K562 (cell line): ENCODE data around the gene TBC1D1. TPM values are rescaled to one million over a fixed set of nuclear protein-coding genes. Genes with fewer than 3 reads are reported as not detected.

Source experiments
- ATAC-seq: fragments of 200-7000 bp; cut with Tn5 transposase; 3 replicates; pipeline ENCODE4 v1.9.1; 2020; ENCODE audit warnings: moderate library complexity
- BruUV-seq: library from RNA; stranded (reverse); fragments of 400-500 nt; replicated peaks from 2 replicates; lab custom pipeline; 2021; lab: Mats Ljungman, UMichigan
- CTCF ChIA-PET: fragments of 300-600 bp; formaldehyde crosslinking; extraction: SDS; loops from one replicate; lab custom pipeline; 2021; ENCODE audit warnings: low intra/inter-chr PET ratio; lab: Yijun Ruan, JAX
- POLR2A ChIA-PET: fragments of 300-600, 350-650 bp; sonication (Branson Sonifier 250); formaldehyde crosslinking; extraction: SDS; loops from one replicate; lab custom pipeline; 2021; ENCODE audit warnings: antibody characterized with exemption, inconsistent platforms; lab: Yijun Ruan, JAX
- DNase-seq, 4 experiments: peaks; one replicate each; pipeline versions ENCODE4 v3.0.0 to v3.0.0-alpha.2; 2011 to 2018; ENCODE audit warnings: low spot score in 3 of 4, mixed read lengths in 3 of 4; ENCODE audit errors: extremely low read depth in 1 of 4
- FAIRE-seq: peaks from 2 replicates; lab custom pipeline; 2011; peaks lifted over from hg19 to GRCh38; lab: Jason Lieb, UNC
- H2AFZ ChIP-seq: 2 replicates; pipeline ENCODE4 v1.6.0; 2011; ENCODE audit warnings: low read depth, low read length, control low read depth, inconsistent platforms
- H3K27ac ChIP-seq: fragments of 200-600 bp; 3 replicates; pipeline ENCODE4 v1.8.0; 2011; ENCODE audit warnings: low read depth, mild to moderate bottlenecking, control low read depth, inconsistent platforms, low read length, moderate library complexity, mixed read lengths; ENCODE audit errors: extremely low read depth
- H3K27me3 ChIP-seq, 2 experiments: fragments of 300-600 bp in 1 of 2; 2 replicates in 1 of 2; 3 replicates in 1 of 2; pipeline versions ENCODE4 v1.6.0 to v1.8.0; 2011; ENCODE audit warnings: inconsistent platforms in 2 of 2, low read length in 2 of 2, mild to moderate bottlenecking in 1 of 2, mixed read lengths in 1 of 2, moderate library complexity in 1 of 2; ENCODE audit not compliant: control insufficient read depth in 2 of 2, insufficient read depth in 2 of 2
- H3K36me3 ChIP-seq: fragments of 300-600 bp; 3 replicates; pipeline ENCODE4 v1.8.0; 2011; ENCODE audit warnings: mild to moderate bottlenecking, low read length, inconsistent platforms; ENCODE audit not compliant: control insufficient read depth, insufficient read depth
- H3K4me1 ChIP-seq, 2 experiments: fragments of 200-600 bp in 1 of 2; replicated peaks in 1 of 2; 2 replicates in 1 of 2; 3 replicates in 1 of 2; pipeline versions ENCODE4 v1.5.1 to v1.8.0; 2011; ENCODE audit warnings: inconsistent platforms in 2 of 2, low read length in 2 of 2, mild to moderate bottlenecking in 1 of 2, mixed read lengths in 1 of 2, moderate library complexity in 1 of 2; ENCODE audit not compliant: control insufficient read depth in 2 of 2, insufficient read depth in 2 of 2
- H3K4me2 ChIP-seq: 2 replicates; pipeline ENCODE4 v1.6.1; 2011; ENCODE audit warnings: low read length, control low read depth, inconsistent platforms, mixed read lengths; ENCODE audit not compliant: insufficient read depth
- H3K4me3 ChIP-seq: fragments of 200-600 bp; sonication (generic), shearing (Covaris generic); 2 replicates; pipeline ENCODE4 v1.5.1; 2016; ENCODE audit warnings: control low read depth, inconsistent platforms
- H3K79me2 ChIP-seq: fragments of 200-600 bp; 3 replicates; pipeline ENCODE4 v1.8.0; 2011; ENCODE audit warnings: low read length, inconsistent platforms; ENCODE audit not compliant: control insufficient read depth, insufficient read depth
- H3K9ac ChIP-seq, 2 experiments: 2 replicates each; pipeline versions ENCODE4 v1.6.0 to v1.6.1; 2011; ENCODE audit warnings: low read depth in 2 of 2, low read length in 2 of 2, control low read depth in 1 of 2, inconsistent platforms in 1 of 2, mild to moderate bottlenecking in 1 of 2, mixed read lengths in 1 of 2; ENCODE audit not compliant: insufficient read depth in 1 of 2
- H3K9me1 ChIP-seq: one replicate; pipeline ENCODE4 v1.6.0; 2011; ENCODE audit warnings: inconsistent platforms, mild to moderate bottlenecking, low read length, moderate library complexity; ENCODE audit not compliant: control insufficient read depth, insufficient read depth
- H3K9me3 ChIP-seq: replicated peaks from 2 replicates; pipeline ENCODE4 v1.5.1; 2011; ENCODE audit warnings: low read depth, low read length, inconsistent platforms; ENCODE audit not compliant: control insufficient read depth, insufficient read depth
- H4K20me1 ChIP-seq: replicated peaks from 2 replicates; pipeline ENCODE4 v1.6.1; 2011; ENCODE audit warnings: low read length, inconsistent platforms, mixed read lengths; ENCODE audit not compliant: control insufficient read depth, insufficient read depth
- CBX1 ChIP-seq: sonication (generic); IDR thresholded peaks from 2 replicates; pipeline ENCODE4 v1.6.1; 2016; ENCODE audit warnings: antibody characterized with exemption, low read depth, mild to moderate bottlenecking
- E2F3 ChIP-seq: fragments of 250-450 bp; sonication (Bioruptor Pico); IDR thresholded peaks from 2 replicates; pipeline ENCODE4 v1.4.0; 2020; ENCODE audit warnings: mild to moderate bottlenecking
- ZKSCAN1 ChIP-seq: fragments of 150-350 bp; IDR thresholded peaks from 2 replicates; pipeline ENCODE4 v1.6.1; 2016; ENCODE audit warnings: low read depth, low read length
- ZNF384 ChIP-seq: IDR thresholded peaks from 2 replicates; pipeline ENCODE4 v1.6.1; 2012; ENCODE audit warnings: low read depth, low read length, improper control_type of control experiment
- ZNF75A ChIP-seq: fragments of 450-650 bp; formaldehyde crosslinking; IDR thresholded peaks from 2 replicates; pipeline ENCODE4 v1.4.0; 2020; ENCODE audit warnings: mild to moderate bottlenecking
- WGBS: fragments of 100-300 bp; shearing (Covaris generic); methylation state at CpG from one replicate; pipeline ENCODE4 v1.1.6; 2016; ENCODE audit warnings: low coverage, mixed read lengths; ENCODE audit not compliant: insufficient coverage; ENCODE audit errors: missing lambda C conversion rate; 5-methylcytosine and 5-hydroxymethylcytosine counted together
- in situ Hi-C: fragments of 300-500 bp; cut with MboI; formaldehyde crosslinking; loops from 4 replicates; pipeline ENCODE4 v1.15.0; 2018; ENCODE audit warnings: inconsistent platforms, mixed read lengths
- intact Hi-C: fragments of 100-400 bp; cut with micrococcal nuclease; formaldehyde crosslinking; loops from 2 replicates; pipeline ENCODE4 v1.14.2; 2022
- polyA plus RNA-seq, 8 experiments: library from polyadenylated mRNA; depleted of rRNA in 4 of 8; stranded (reverse) in 5 of 8; unstranded in 3 of 8; fragments of >200 nt; fragmentation: Nextera tagmentation in 2 of 8; fragmentation: Illumina TruSeq in 1 of 8; extraction: Ambion mirVana in 2 of 8; extraction: Trizol in 1 of 8; gene quantifications; 2 replicates each; pipeline versions ENCODE4 v1.2.1 to v1.2.3, GENCODE V29; 2011 to 2014; ENCODE audit warnings: inconsistent platforms in 1 of 8, missing spikeins in 1 of 8
- total RNA-seq, 7 experiments: library from RNA; depleted of rRNA in 6 of 7; stranded (reverse); fragments of >200 nt in 6 of 7; fragmentation: Illumina TruSeq in 2 of 7; extraction: Trizol in 2 of 7; gene quantifications; 2 replicates each; pipeline versions ENCODE4 v1.2.1 to v1.2.3, GENCODE V29; 2011 to 2021; ENCODE audit warnings: low replicate concordance in 1 of 7
- TF ChIP-seq, protein P1 (sequence below): fragments of 450-650 bp; formaldehyde crosslinking; IDR thresholded peaks from 2 replicates; pipeline ENCODE4 v1.4.0; 2022; ENCODE audit warnings: missing genetic modification characterization
- TF ChIP-seq, protein P2 (sequence below): fragments of 250-450 bp; sonication (Bioruptor Pico); IDR thresholded peaks from 2 replicates; pipeline ENCODE4 v1.5.0; 2021

TBC1D1 gene
- total and polyA plus RNA-seq, 9 of the 15 experiments (the other 6 are each of a cell fraction or from before 2014, with no cell fraction given): 0.59 to 14.2 (median 8.8) TPM

DNA sequence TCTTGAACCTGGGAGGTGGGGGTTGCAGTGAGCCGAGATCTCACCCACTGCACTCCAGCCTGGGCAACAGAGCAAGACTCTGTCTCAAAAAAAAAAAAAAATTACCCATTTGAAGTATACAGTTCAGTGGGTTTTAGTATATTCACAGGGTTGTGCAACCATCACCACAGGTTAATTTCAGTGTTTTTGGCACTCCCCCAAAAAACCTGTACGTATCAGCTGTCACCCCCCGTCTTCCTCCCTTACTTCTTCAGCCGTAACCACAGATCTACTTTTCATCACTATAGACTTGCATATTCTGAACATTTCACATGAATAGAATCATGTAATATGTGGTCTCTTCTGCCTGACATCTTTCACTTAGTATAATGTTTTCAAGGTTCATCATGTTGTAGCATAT is 57.7 kb downstream of the TBC1D1 start:
- no peaks in the 10 kb centered on the region for H3K36me3 ChIP-seq
- TF ChIP-seq CBX1 (no peak), ZKSCAN1 (no peak), ZNF384 (no peak), E2F3 (CRISPR knock-in tag) (no peak), ZNF75A (CRISPR knock-in tag) (no peak)
- TF ChIP-seq, protein P1, sequence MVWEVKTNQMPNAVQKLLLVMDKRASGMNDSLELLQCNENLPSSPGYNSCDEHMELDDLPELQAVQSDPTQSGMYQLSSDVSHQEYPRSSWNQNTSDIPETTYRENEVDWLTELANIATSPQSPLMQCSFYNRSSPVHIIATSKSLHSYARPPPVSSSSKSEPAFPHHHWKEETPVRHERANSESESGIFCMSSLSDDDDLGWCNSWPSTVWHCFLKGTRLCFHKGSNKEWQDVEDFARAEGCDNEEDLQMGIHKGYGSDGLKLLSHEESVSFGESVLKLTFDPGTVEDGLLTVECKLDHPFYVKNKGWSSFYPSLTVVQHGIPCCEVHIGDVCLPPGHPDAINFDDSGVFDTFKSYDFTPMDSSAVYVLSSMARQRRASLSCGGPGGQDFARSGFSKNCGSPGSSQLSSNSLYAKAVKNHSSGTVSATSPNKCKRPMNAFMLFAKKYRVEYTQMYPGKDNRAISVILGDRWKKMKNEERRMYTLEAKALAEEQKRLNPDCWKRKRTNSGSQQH (CRISPR knock-in tag): no peak
- TF ChIP-seq, protein P2, sequence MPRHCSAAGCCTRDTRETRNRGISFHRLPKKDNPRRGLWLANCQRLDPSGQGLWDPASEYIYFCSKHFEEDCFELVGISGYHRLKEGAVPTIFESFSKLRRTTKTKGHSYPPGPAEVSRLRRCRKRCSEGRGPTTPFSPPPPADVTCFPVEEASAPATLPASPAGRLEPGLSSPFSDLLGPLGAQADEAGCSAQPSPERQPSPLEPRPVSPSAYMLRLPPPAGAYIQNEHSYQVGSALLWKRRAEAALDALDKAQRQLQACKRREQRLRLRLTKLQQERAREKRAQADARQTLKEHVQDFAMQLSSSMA (CRISPR knock-in tag): no peak
- intact Hi-C loops: no loop called here
- WGBS: 3% methylated on average over 4 of the region's 4 CpGs
- H3K27me3 ChIP-seq: peaks cover 18 to 19% of the 10 kb centered on the region in 2 experiments
- ChIA-PET POLR2A (no interaction called here), CTCF (no interaction called here)
- no peak overlapping the region for H2AFZ ChIP-seq
- no peaks in the 10 kb centered on the region for H3K9me3 ChIP-seq
- in situ Hi-C loops: no loop called here
- no peak for DNase-seq
- H3K9me1 ChIP-seq: no peaks in the 10 kb centered on the region
- FAIRE-seq: no peak
- BruUV-seq: no TSS peak
- no peaks in the 10 kb centered on the region for H3K4me1 ChIP-seq
- no peaks in the 10 kb centered on the region for H4K20me1 ChIP-seq
- no peak for ATAC-seq
- no peak overlapping the region for H3K27ac ChIP-seq
- no peaks in the 10 kb centered on the region for H3K79me2 ChIP-seq
- H3K4me3 ChIP-seq: no peak overlapping the region
- H3K9ac ChIP-seq: no peak overlapping the region
- H3K4me2 ChIP-seq: no peak overlapping the region
